Common myeloid progenitor, CD34-positive (primary cell): Measurements from ENCODE around the gene SAV1.

Experiments
- CTCF ChIA-PET: fragments of 350-600 bp; sonication (Branson Sonifier 250); formaldehyde crosslinking; loops from one replicate; lab custom pipeline; 2021; ENCODE audit warnings: antibody characterized with exemption; lab: Charles Lee
- POLR2A ChIA-PET: fragments of 350-600 bp; sonication (Branson Sonifier 250); formaldehyde crosslinking; loops from one replicate; lab custom pipeline; 2021; ENCODE audit warnings: antibody characterized with exemption; lab: Charles Lee
- DNase-seq, 3 donors: peaks; one replicate each; pipeline versions ENCODE4 v3.0.0 to v3.0.0-alpha.2; 2013
- H3K27ac ChIP-seq, 2 experiments: 1 replicate in 1 of 2; 2 replicates in 1 of 2; pipeline ENCODE4 v1.7.0; 2013; ENCODE audit warnings: inconsistent platforms in 2 of 2, low read length in 2 of 2, mild to moderate bottlenecking in 2 of 2, low read depth in 1 of 2, moderate library complexity in 1 of 2; ENCODE audit not compliant: severe bottlenecking in 2 of 2, insufficient read depth in 1 of 2, poor library complexity in 1 of 2
- H3K27me3 ChIP-seq, 5 experiments: replicated peaks in 2 of 5; 1 replicate in 3 of 5; 2 replicates in 2 of 5; pipeline versions ENCODE4 v1.6.1 to v1.7.0; 2013; ENCODE audit warnings: low read length in 4 of 5, mild to moderate bottlenecking in 2 of 5, moderate library complexity in 2 of 5, inconsistent platforms in 1 of 5; ENCODE audit not compliant: insufficient read depth in 5 of 5, control insufficient read depth in 4 of 5
- H3K36me3 ChIP-seq, 4 experiments: 1 replicate in 2 of 4; 2 replicates in 2 of 4; pipeline versions ENCODE4 v1.6.1 to v1.7.0; 2013; ENCODE audit warnings: low read length in 3 of 4, control low read depth in 1 of 4, mild to moderate bottlenecking in 1 of 4; ENCODE audit not compliant: control insufficient read depth in 4 of 4, insufficient read depth in 4 of 4
- H3K4me1 ChIP-seq, 4 experiments: 1 replicate in 3 of 4; 2 replicates in 1 of 4; pipeline versions ENCODE4 v1.6.1 to v1.7.1; 2013; ENCODE audit warnings: low read length in 3 of 4, mild to moderate bottlenecking in 3 of 4, control low read depth in 1 of 4, inconsistent platforms in 1 of 4, moderate library complexity in 1 of 4; ENCODE audit not compliant: control insufficient read depth in 4 of 4, insufficient read depth in 4 of 4; ENCODE audit errors: control extremely low read depth in 1 of 4
- H3K4me3 ChIP-seq, 7 experiments: 1 replicate in 4 of 7; 2 replicates in 3 of 7; pipeline versions ENCODE4 v1.5.1 to v1.7.0; 2013; ENCODE audit warnings: mild to moderate bottlenecking in 7 of 7, low read length in 6 of 7, moderate library complexity in 6 of 7, inconsistent platforms in 2 of 7, low read depth in 2 of 7, control low read depth in 1 of 7; ENCODE audit not compliant: insufficient read depth in 4 of 7, control insufficient read depth in 1 of 7; ENCODE audit errors: extremely low read depth in 1 of 7
- H3K9me3 ChIP-seq, 5 experiments: 1 replicate in 4 of 5; 2 replicates in 1 of 5; pipeline versions ENCODE4 v1.6.1 to v1.7.1; 2013; ENCODE audit warnings: low read length in 4 of 5, mild to moderate bottlenecking in 2 of 5, inconsistent platforms in 1 of 5, low read depth in 1 of 5, moderate library complexity in 1 of 5; ENCODE audit not compliant: control insufficient read depth in 4 of 5, insufficient read depth in 2 of 5; ENCODE audit errors: control extremely low read depth in 1 of 5
- WGBS: methylation state at CpG from one replicate; pipeline ENCODE4 v1.1.5; 2013; ENCODE audit not compliant: insufficient coverage; 5-methylcytosine and 5-hydroxymethylcytosine counted together

The SAV1 gene

DNA sequence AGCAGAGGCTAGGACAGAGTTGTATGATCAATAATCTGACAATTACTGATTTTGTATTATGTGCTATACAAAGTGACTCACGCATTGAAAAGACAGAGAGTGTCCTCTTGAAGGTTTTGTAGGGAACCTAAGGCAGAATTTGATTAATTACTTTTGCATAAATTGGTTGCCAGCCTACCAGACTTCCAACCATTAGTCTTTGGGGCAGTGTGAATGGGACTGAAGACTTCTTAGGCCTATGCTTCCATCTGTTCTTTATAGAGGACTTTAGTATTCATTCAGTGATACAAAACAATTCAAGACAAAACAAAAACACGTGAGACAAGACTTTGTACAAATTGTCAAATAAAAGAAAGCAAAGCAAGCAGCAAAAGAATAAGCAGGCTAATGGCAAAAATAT, 61.6 kb downstream of the SAV1 start:
- H3K9me3 ChIP-seq, result no peaks in the 10 kb centered on the region
- no CpG with 5 or more reads among the region's 2 CpGs for WGBS
- peaks cover 0 to 1% (median 0%) of the 10 kb centered on the region in 4 experiments for H3K4me1 ChIP-seq
- ChIA-PET POLR2A (no interaction called here), CTCF (interaction anchor here (0.6 to 2.6 kb wide), 4 partner anchors 8 to 171 kb away, joined by 3 to 9 read pairs (median 6); no protein-coding TSS in a partner anchor)
- no peaks in the 10 kb centered on the region for H3K27me3 ChIP-seq
- no peak for DNase-seq
- H3K27ac ChIP-seq, result no peak overlapping the region
- peaks cover 0 to 6% (median 0%) of the 10 kb centered on the region in 4 experiments for H3K36me3 ChIP-seq
- H3K4me3 ChIP-seq, result no peak overlapping the region

GRCh38 chr14:50605766-50606165, 62.3 kb downstream of the SAV1 start:
- Histone ChIP-seq H3K4me3 (no peak overlapping the region), H3K27ac (no peak overlapping the region), H3K27me3 (no peaks in the 10 kb centered on the region), H3K36me3 (peaks cover 0 to 6% (median 0%) of the 10 kb centered on the region in 4 experiments), H3K9me3 (no peaks in the 10 kb centered on the region), H3K4me1 (peaks cover 0 to 1% (median 0%) of the 10 kb centered on the region in 4 experiments)
- ChIA-PET POLR2A (no interaction called here), CTCF (interaction anchor here (0.9 to 1.8 kb wide), 3 partner anchors 24 to 189 kb away, joined by 3 to 8 read pairs (median 3); no protein-coding TSS in a partner anchor)
- no peak for DNase-seq
- 0% methylated on average over 1 of the region's 1 CpG for WGBS

GRCh38 chr14:50603565-50603964, 64.5 kb downstream of the SAV1 start:
- H3K27me3 ChIP-seq, result no peaks in the 10 kb centered on the region
- POLR2A ChIA-PET, result interaction anchor here (0.7 kb wide), 1 partner anchor 809 kb away, joined by 3 read pairs; no protein-coding TSS in a partner anchor
- peaks cover 0 to 6% (median under 1%) of the 10 kb centered on the region in 4 experiments for H3K36me3 ChIP-seq
- no peak overlapping the region for H3K27ac ChIP-seq
- peaks cover 0 to 1% (median 0%) of the 10 kb centered on the region in 4 experiments for H3K4me1 ChIP-seq
- no CpG with 5 or more reads among the region's 2 CpGs for WGBS
- no peak overlapping the region for H3K4me3 ChIP-seq
- CTCF ChIA-PET, result interaction anchor here (0.6 to 1.5 kb wide), 2 partner anchors 12 to 173 kb away, joined by 3 to 5 read pairs; no protein-coding TSS in a partner anchor
- peak in 2 of 3 donors; percentile 27 to 42 for DNase-seq
- H3K9me3 ChIP-seq, result no peaks in the 10 kb centered on the region

DNA sequence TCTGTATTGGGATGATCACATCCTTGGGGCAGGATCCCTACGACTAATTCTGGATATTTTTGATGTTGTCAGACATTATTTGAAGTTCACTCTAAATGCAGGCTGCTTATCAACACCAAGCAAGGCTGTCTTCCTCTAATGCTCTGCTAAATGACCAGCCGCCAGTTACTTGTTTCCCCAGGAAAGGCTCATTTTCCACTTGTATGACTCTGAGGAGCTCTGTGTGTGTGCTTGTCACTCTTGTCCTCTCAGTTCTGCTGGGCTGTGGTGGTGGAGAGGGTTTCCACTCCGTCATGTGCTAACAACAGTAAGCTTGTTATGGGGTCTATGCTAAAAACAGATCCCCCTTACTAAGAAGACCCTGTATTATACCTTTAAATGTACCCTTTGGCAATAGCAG, 66.1 kb downstream of the SAV1 start:
- 100% methylated on average over 1 of the region's 3 CpGs for WGBS
- Histone ChIP-seq H3K4me1 (peaks cover 0 to 1% (median 0%) of the 10 kb centered on the region in 4 experiments), H3K4me3 (no peak overlapping the region), H3K9me3 (no peaks in the 10 kb centered on the region), H3K27me3 (no peaks in the 10 kb centered on the region), H3K36me3 (peaks cover 0 to 4% (median 2%) of the 10 kb centered on the region in 4 experiments), H3K27ac (no peak overlapping the region)
- DNase-seq, result no peak
- POLR2A ChIA-PET, result no interaction called here
- CTCF ChIA-PET, result interaction anchor here (1.1 to 2.5 kb wide), 8 partner anchors 15 to 261 kb away, joined by 3 to 24 read pairs (median 6); no protein-coding TSS in a partner anchor

GRCh38 chr14:50601394-50601793, 66.7 kb downstream of the SAV1 start:
- Histone ChIP-seq H3K36me3 (peaks cover 0 to 3% (median 2%) of the 10 kb centered on the region in 4 experiments), H3K27ac (no peak overlapping the region), H3K4me3 (no peak overlapping the region), H3K4me1 (peaks cover 0 to 1% (median 0%) of the 10 kb centered on the region in 4 experiments), H3K27me3 (no peaks in the 10 kb centered on the region), H3K9me3 (no peaks in the 10 kb centered on the region)
- ChIA-PET CTCF (interaction anchor here (0.8 to 2.5 kb wide), 16 partner anchors 10 to 261 kb away, joined by 3 to 24 read pairs (median 4); no protein-coding TSS in a partner anchor), POLR2A (no interaction called here)
- no peak for DNase-seq
- no CpG with 5 or more reads among the region's 2 CpGs for WGBS

DNA sequence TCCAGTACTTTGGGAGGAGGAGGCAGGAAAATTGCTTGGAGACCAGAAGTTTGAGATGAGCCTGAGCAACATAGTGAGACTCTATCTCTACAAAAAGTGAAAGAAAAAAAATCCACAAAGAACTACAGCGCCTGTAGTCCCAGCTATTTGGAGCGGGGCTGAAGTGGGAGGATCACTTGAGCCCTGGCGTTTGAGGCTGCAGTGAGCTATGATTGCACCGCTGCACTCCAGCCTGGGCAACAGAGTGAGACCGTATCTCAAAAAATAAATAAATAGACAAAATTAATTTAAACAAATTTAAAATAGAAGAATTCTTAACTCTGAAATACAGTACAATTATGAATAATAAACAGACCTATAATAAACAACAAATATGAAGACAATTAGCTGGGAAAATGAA, 67.3 kb downstream of the SAV1 start:
- Histone ChIP-seq H3K36me3 (peaks cover 0 to 3% (median 3%) of the 10 kb centered on the region in 4 experiments), H3K27ac (no peak overlapping the region), H3K9me3 (no peaks in the 10 kb centered on the region), H3K4me1 (peaks cover 0 to 1% (median 0%) of the 10 kb centered on the region in 4 experiments), H3K27me3 (no peaks in the 10 kb centered on the region), H3K4me3 (no peak overlapping the region)
- ChIA-PET CTCF (interaction anchor here (0.5 to 2.5 kb wide), 21 partner anchors 10 to 262 kb away, joined by 3 to 24 read pairs (median 3); no protein-coding TSS in a partner anchor), POLR2A (interaction anchor here (0.7 kb wide), 1 partner anchor 124 kb away, joined by 3 read pairs; no protein-coding TSS in a partner anchor)
- 100% methylated on average over 1 of the region's 5 CpGs for WGBS
- no peak for DNase-seq
